RCC 7860 (cell line): ENCODE results near the gene RAB37.
A peak's percentile ranks its signal among the peaks of the same experiment; 100 is the strongest.

Experiments used
- DNase-seq: peaks from one replicate; pipeline ENCODE4 v3.0.0-alpha.2; 2015; ENCODE audit warnings: low spot score
- FAIRE-seq: peaks from 2 replicates; lab custom pipeline; 2012; peaks lifted over from hg19 to GRCh38; lab: Jason Lieb, UNC

The RAB37 gene

GRCh38 chr17:74744714-74745547, 7.9 kb downstream of the RAB37 start:
- FAIRE-seq (no peak), DNase-seq (peak; percentile 35)

GRCh38 chr17:74745548-74746177, 8.6 kb downstream of the RAB37 start:
- no peak for DNase-seq
- FAIRE-seq = no peak

- DNase-seq (no peak), FAIRE-seq (no peak)
Measured at GRCh38 chr17:74746376-74746775, 9.3 kb downstream of the RAB37 start.

- FAIRE-seq = no peak
- DNase-seq = no peak
Measured at GRCh38 chr17:74746922-74747321, 9.9 kb downstream of the RAB37 start.

- DNase-seq = no peak
- FAIRE-seq = no peak
Measured at GRCh38 chr17:74748279-74748528, 11.1 kb downstream of the RAB37 start.

- DNase-seq = peak; percentile 80
Measured at GRCh38 chr17:74748529-74749278, 11.6 kb downstream of the RAB37 start, which contains the start of gene NHERF1. Gene NHERF1 (plus strand): TSS chr17:74748628. CDS start chr17:74748847, 219 bp downstream.

GRCh38 chr17:74749279-74750038, 12.4 kb downstream of the RAB37 start:
- FAIRE-seq (no peak), DNase-seq (peak; percentile 66)

More at GRCh38 chr17:74748529-74749278, 11.6 kb downstream of the RAB37 start, which contains the start of gene NHERF1:
- no peak for FAIRE-seq

- DNase-seq = no peak
- FAIRE-seq = no peak
Measured at GRCh38 chr17:74750039-74750326, 12.9 kb downstream of the RAB37 start.

GRCh38 chr17:74750327-74751069, 13.4 kb downstream of the RAB37 start:
- FAIRE-seq (no peak), DNase-seq (no peak)

GRCh38 chr17:74752415-74752814, 15.4 kb downstream of the RAB37 start:
- no peak for FAIRE-seq
- no peak for DNase-seq

GRCh38 chr17:74752822-74753401, 15.9 kb downstream of the RAB37 start:
- DNase-seq (no peak), FAIRE-seq (no peak)

- no peak for DNase-seq
- no peak for FAIRE-seq
Measured at GRCh38 chr17:74754832-74755231, 17.8 kb downstream of the RAB37 start.

GRCh38 chr17:74755533-74755932, 18.5 kb downstream of the RAB37 start:
- no peak for DNase-seq
- FAIRE-seq = no peak

GRCh38 chr17:74756891-74757290, 19.8 kb downstream of the RAB37 start:
- no peak for DNase-seq
- no peak for FAIRE-seq

GRCh38 chr17:74757502-74757901, 20.4 kb downstream of the RAB37 start:
- DNase-seq (no peak), FAIRE-seq (no peak)

- DNase-seq (no peak), FAIRE-seq (no peak)
Measured at GRCh38 chr17:74757931-74758847, 21.1 kb downstream of the RAB37 start.

GRCh38 chr17:74758848-74759168, 21.8 kb downstream of the RAB37 start:
- no peak for DNase-seq

GRCh38 chr17:74759243-74759801, 22.3 kb downstream of the RAB37 start:
- no peak for FAIRE-seq
- no peak for DNase-seq

More at GRCh38 chr17:74758848-74759168, 21.8 kb downstream of the RAB37 start:
- FAIRE-seq = no peak

GRCh38 chr17:74759941-74760340, 22.9 kb downstream of the RAB37 start:
- no peak for DNase-seq
- FAIRE-seq = no peak
